ENCODE results near the gene RCSD1. TPM values are rescaled to one million over a fixed set of nuclear protein-coding genes. Genes with fewer than 3 reads are reported as not detected.

Gene RCSD1
- total and polyA plus RNA-seq, 2 of the 4 experiments (the other 2 are of a cell fraction), result 0.03 TPM; not detected in 1

GRCh38 chr1:167587872-167588271, 42.2 kb upstream of the RCSD1 start:
- H3K27ac ChIP-seq (ENCODE audit: insufficient read depth, low read length), result no peak overlapping the region
- no peak overlapping the region for H2BK15ac ChIP-seq (ENCODE audit: low read depth, low read length)
- H3K18ac ChIP-seq (ENCODE audit: low read depth, low read length), result no peak overlapping the region
- H2AK9ac ChIP-seq (replicated peaks; ENCODE audit: low read depth, low read length, poor library complexity), result no peak overlapping the region
- no peak overlapping the region for H2AFZ ChIP-seq (replicated peaks; ENCODE audit: low read length, poor library complexity)
- WGBS, 2 experiments (ENCODE audit: extremely low coverage in 2 of 2, insufficient read length in 1 of 2), result no CpG with 5 or more reads among the region's 1 CpG
- H3K14ac ChIP-seq (replicated peaks; ENCODE audit: low read depth, low read length), result no peak overlapping the region
- H3K9me3 ChIP-seq (ENCODE audit: control insufficient read depth, insufficient read depth, low read length), result no peaks in the 10 kb centered on the region
- H4K8ac ChIP-seq (ENCODE audit: low read depth in 2 of 2, low read length in 2 of 2), result no peak overlapping the region
- peaks cover 4% of the 10 kb centered on the region for H3K27me3 ChIP-seq (ENCODE audit: control insufficient read depth, insufficient read depth, low read length)
- no peak overlapping the region for H4K5ac ChIP-seq (ENCODE audit: low read depth, low read length)
- dilution Hi-C loops (cut with HindIII; ENCODE audit: low sequenced_read_pairs, unreplicated experiment) (no loop called here), in situ Hi-C loops (cut with MboI; ENCODE audit: low sequenced_read_pairs) (no loop called here), intact Hi-C loops (cut with micrococcal nuclease) (no loop called here)
- no peak overlapping the region for H4K91ac ChIP-seq (ENCODE audit: insufficient read depth, low read depth, low read length)
- CTCF ChIA-PET, result no interaction called here
- no peak overlapping the region for H3K4me3 ChIP-seq (ENCODE audit: insufficient read depth, low read depth, low read length)
- H3K79me1 ChIP-seq (ENCODE audit: low read depth in 1 of 2, low read length in 2 of 2), result no peaks in the 10 kb centered on the region
- no peak overlapping the region for H3K4me2 ChIP-seq (ENCODE audit: low read depth, low read length)
- H2AK5ac ChIP-seq (ENCODE audit: low read depth, low read length), result no peak overlapping the region
- DNase-seq, result no peak
- H2BK20ac ChIP-seq (ENCODE audit: low read depth, low read length), result no peak overlapping the region
- no peak overlapping the region for H2BK120ac ChIP-seq (ENCODE audit: low read depth, low read length)
- H3K9ac ChIP-seq (ENCODE audit: low read depth, low read length), result no peak overlapping the region
- no peak overlapping the region for H3K23ac ChIP-seq (ENCODE audit: low read depth, low read length)
- H3K4ac ChIP-seq (ENCODE audit: low read depth, low read length), result no peak overlapping the region
- no peaks in the 10 kb centered on the region for H3K9me1 ChIP-seq (ENCODE audit: insufficient read depth, low read length)
- no peak for ATAC-seq (ENCODE audit: low read depth)
- H4K20me1 ChIP-seq (ENCODE audit: insufficient read depth, low read length), result no peaks in the 10 kb centered on the region
- BruUV-seq (replicated peaks), result no TSS peak
- no peaks in the 10 kb centered on the region for H3K4me1 ChIP-seq (ENCODE audit: control insufficient read depth, insufficient read depth, low read length)
- no peak overlapping the region for H2BK5ac ChIP-seq (ENCODE audit: low read depth, low read length, poor library complexity, severe bottlenecking)
- POLR2A ChIA-PET (ENCODE audit: unreplicated experiment), result no interaction called here
- no peak overlapping the region for H3K56ac ChIP-seq (ENCODE audit: extremely low read depth, insufficient read depth, low read length)
- TF ChIP-seq POLR2A (IDR thresholded peaks at IDR 0.05; ENCODE audit: low read depth, low read length) (no peak), CHD1 (IDR thresholded peaks at IDR 0.05; ENCODE audit: low read depth, low read length) (no peak), BHLHE40 (IDR thresholded peaks at IDR 0.05; ENCODE audit: low read depth, low read length) (no peak), MAZ (IDR thresholded peaks at IDR 0.05; ENCODE audit: borderline replicate concordance, low read depth, low read length) (no peak), CEBPB (IDR thresholded peaks at IDR 0.05; ENCODE audit: low read depth, low read length) (no peak), RFX5 (IDR thresholded peaks at IDR 0.05; ENCODE audit: low read depth, low read length) (no peak), ELK1 (IDR thresholded peaks at IDR 0.05; ENCODE audit: borderline replicate concordance, low read depth, low read length) (no peak), USF2 (IDR thresholded peaks at IDR 0.05; ENCODE audit: low read depth, low read length) (no peak), CTCF (conservative IDR thresholded peaks at IDR 0.05; ENCODE audit: low read depth, low read length) (no peak), SMC3 (IDR thresholded peaks at IDR 0.05; ENCODE audit: low read depth, low read length) (no peak), MAFK (IDR thresholded peaks at IDR 0.05; ENCODE audit: low read depth, low read length) (no peak), MXI1 (IDR thresholded peaks at IDR 0.05; ENCODE audit: borderline replicate concordance, low read depth, low read length) (no peak), NFE2L2 (IDR thresholded peaks at IDR 0.05; ENCODE audit: low read depth, low read length) (no peak), RAD21 (IDR thresholded peaks at IDR 0.05; ENCODE audit: low read length) (no peak), RCOR1 (IDR thresholded peaks at IDR 0.05; ENCODE audit: insufficient replicate concordance, low read length) (no peak), FOS (IDR thresholded peaks at IDR 0.05; ENCODE audit: low read depth, low read length) (no peak)
- H3K36me3 ChIP-seq (ENCODE audit: control insufficient read depth, insufficient read depth, low read length), result no peaks in the 10 kb centered on the region

All from IMR-90 (cell line).